ENCODE results near the gene DIP2C. TPM values are rescaled to one million over a fixed set of nuclear protein-coding genes. Genes with fewer than 3 reads are reported as not detected.
"Not testable (repeated sequence)": the region's sequence is repeated elsewhere in the genome, so short reads cannot be mapped to it uniquely, and the experiment has no call there.

The DIP2C gene
- total RNA-seq, 2 experiments from 2014 or later: 0.22 to 0.54 TPM

DNA sequence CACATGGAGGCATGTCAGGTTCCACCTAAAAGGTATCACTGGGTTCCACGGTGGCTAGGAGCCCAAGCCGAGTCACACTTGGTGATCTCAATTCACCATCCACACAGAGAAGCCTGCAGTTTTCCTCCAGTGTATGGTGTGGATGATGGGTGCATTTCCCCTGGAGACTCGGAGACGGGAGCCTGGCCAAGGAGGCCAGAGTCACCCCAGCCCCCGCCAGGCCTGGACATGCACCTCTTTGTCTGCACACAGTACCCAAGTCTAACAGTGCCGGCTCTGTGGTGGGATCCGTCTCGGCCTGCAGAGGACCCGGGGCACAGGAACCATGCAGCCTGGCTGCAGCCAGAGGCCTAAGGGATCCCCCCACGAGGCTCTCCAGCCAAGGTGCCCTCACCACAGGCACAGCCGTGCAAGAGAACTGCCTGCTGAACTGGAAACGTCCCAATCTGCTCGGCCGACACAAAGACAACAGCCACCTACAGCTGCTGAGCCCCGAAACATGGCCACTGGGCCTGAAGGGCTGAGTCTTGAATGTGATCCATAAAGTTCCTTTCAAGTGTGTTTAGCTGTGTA, 75.2 kb downstream of the DIP2C start:
- peaks cover 3% of the 10 kb centered on the region for H3K4me1 Mint-ChIP-seq
- H3K27ac Mint-ChIP-seq: no peak overlapping the region
- H3K27me3 Mint-ChIP-seq: peaks cover 23% of the 10 kb centered on the region
- DNase-seq: no peak
- no peak overlapping the region for H3K4me3 Mint-ChIP-seq
- peaks cover 6% of the 10 kb centered on the region for H3K9me3 Mint-ChIP-seq
- no peaks in the 10 kb centered on the region for H3K36me3 Mint-ChIP-seq

DNA sequence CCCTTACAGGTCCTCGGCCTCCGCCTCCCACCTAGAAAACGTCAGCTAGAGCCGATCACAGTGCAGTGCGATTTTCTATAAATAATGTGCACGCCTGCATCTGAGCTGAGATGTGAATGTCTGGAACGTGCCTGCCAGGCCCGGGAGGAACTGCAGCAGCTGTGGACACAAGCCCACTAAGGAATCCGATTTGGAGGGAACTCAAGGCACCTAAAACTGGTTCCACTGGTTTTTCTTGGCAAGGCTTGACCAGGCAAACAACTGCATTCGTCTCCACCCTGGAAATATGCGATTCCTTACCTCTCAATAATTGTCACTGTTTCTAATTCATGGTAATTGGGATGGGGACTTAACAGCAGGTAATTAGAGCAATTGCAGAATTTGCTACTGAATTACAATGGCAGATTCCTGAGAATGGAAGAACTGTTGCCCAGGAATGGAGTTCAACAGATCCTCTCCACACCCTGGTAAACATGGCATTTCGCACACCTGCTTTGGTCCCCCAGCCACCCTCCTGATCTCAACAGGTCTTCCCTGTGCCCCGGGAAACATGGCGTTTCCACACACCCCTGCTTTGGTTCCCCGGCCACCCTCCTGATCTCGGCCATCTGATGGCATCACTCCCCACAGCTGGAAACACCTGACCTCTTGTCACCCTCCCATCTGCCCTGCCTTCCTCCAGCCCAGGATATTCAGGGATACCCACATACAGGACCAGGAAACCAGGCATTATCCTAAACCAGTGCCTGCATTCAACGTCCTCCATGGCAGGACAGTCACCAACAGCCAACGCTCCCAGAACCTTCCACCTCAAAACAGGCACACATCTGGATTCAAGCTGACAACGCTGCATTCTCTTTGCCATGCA, 76.0 kb downstream of the DIP2C start:
- Mint-ChIP-seq H3K27ac (no peak overlapping the region), H3K4me3 (no peak overlapping the region), H3K9me3 (peaks cover 6% of the 10 kb centered on the region), H3K4me1 (peaks cover 10% of the 10 kb centered on the region), H3K36me3 (no peaks in the 10 kb centered on the region), H3K27me3 (peaks cover 18% of the 10 kb centered on the region)
- no peak for DNase-seq

DNA sequence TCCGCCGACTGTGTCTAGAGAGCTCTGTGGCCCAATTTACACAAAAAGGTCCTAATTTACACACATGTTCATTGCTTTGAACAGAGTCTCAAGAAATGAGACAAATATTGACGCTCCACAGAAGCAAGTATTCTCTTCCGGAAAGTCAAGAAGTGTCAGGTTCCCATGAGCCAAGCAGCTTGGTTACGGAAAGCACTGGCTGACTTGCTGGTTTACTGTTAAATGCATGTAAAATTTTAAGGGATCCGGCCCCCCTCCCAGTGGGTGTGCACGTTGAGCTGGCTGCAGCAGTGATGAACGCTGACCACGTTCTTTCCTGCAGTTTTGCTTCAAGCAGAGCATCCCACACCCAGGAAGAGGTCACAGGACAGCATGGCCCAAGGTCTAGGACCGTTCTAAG, 76.8 kb downstream of the DIP2C start:
- no peak overlapping the region for H3K4me3 Mint-ChIP-seq
- peaks cover 6% of the 10 kb centered on the region for H3K9me3 Mint-ChIP-seq
- peaks cover 11% of the 10 kb centered on the region for H3K27me3 Mint-ChIP-seq
- peaks cover 10% of the 10 kb centered on the region for H3K4me1 Mint-ChIP-seq
- no peaks in the 10 kb centered on the region for H3K36me3 Mint-ChIP-seq
- DNase-seq: no peak
- H3K27ac Mint-ChIP-seq: no peak overlapping the region

DNA sequence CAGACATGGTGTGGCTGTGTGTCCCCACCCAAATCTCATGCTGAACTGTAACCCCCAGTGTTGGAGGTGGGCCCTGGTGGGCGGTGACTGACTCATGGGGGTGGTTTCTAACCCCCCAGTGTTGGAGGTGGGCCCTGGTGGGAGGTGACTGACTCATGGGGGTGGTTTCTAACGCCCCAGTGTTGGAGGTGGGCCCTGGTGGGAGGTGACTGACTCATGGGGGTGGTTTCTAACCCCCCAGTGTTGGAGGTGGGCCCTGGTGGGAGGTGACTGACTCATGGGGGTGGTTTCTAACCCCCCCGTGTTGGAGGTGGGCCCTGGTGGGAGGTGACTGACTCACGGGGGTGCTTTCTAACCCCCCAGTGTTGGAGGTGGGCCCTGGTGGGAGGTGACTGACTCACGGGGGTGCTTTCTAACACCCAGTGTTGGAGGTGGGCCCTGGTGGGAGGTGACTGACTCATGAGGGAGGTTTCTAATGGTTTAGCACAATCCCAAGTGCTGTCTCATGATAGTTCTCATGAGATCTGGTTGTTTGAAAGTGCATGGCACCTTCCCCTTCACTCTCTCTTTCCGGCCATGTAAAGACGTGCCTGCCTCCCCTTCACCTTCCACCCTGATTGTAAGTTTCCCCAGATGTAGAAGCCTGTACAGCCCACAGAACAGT, 78.7 kb downstream of the DIP2C start:
- DNase-seq: peak; percentile 34
- H3K4me1 Mint-ChIP-seq: peaks cover 10% of the 10 kb centered on the region
- H3K27me3 Mint-ChIP-seq, H3K36me3 Mint-ChIP-seq, H3K9me3 Mint-ChIP-seq, H3K4me3 Mint-ChIP-seq, H3K27ac Mint-ChIP-seq: not testable (repeated sequence)

DNA sequence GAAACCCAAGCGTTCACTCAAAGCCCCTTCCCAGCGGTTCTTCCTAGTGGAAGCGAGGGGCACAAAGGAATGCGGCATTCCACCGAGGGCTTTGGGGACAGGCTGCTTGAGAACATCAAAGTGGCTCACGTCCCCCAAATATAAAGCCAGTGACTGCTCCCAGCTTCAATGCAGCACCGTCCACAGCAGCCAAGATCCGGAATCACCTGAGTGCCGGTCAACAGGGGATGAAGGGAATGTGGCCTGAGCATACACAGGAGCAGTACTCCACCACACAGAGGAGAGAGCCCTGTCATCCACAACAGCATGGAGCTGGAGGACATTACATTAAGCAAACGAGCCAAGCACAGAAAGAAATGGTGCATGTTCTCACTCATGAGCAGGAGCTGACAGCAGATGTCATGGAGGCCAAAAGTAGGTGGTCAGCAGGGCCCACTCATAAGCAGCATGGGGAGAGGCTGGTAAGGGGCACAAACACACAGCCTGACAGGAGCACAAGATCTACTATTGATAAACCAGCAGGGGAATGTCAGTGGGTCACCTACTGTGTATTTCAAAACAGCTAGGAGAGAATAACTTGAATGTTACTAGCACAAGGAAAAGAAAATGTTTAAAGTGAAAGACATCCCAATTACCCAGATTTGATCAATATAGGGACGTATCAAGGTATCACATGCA, 79.5 kb downstream of the DIP2C start:
- peaks cover 10% of the 10 kb centered on the region for H3K4me1 Mint-ChIP-seq
- no peaks in the 10 kb centered on the region for H3K36me3 Mint-ChIP-seq
- no peak overlapping the region for H3K27ac Mint-ChIP-seq
- peaks cover 6% of the 10 kb centered on the region for H3K9me3 Mint-ChIP-seq
- H3K4me3 Mint-ChIP-seq: no peak overlapping the region
- DNase-seq: no peak
- no peaks in the 10 kb centered on the region for H3K27me3 Mint-ChIP-seq

DNA sequence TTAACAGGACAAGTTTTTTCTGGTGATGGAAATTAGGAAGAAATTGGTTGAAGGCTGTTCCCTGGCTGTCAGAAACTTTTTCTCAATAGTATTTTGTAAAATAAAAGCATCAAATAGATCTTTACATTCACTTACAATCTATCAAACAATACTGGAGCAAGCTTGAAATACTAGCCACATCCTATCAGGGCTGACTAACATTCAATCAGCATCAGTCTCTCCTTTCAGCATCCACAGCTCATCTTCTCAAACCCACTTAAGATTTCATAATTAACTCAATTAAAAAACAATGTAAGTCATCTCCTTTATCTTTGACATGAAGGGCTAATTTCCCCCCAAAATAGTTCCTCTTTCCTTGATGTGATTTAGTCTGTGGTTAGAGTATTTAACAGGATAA, 80.2 kb downstream of the DIP2C start:
- Mint-ChIP-seq H3K4me3 (no peak overlapping the region), H3K27me3 (no peaks in the 10 kb centered on the region), H3K4me1 (peaks cover 10% of the 10 kb centered on the region), H3K9me3 (peaks cover 6% of the 10 kb centered on the region), H3K36me3 (no peaks in the 10 kb centered on the region), H3K27ac (no peak overlapping the region)
- DNase-seq: no peak

DNA sequence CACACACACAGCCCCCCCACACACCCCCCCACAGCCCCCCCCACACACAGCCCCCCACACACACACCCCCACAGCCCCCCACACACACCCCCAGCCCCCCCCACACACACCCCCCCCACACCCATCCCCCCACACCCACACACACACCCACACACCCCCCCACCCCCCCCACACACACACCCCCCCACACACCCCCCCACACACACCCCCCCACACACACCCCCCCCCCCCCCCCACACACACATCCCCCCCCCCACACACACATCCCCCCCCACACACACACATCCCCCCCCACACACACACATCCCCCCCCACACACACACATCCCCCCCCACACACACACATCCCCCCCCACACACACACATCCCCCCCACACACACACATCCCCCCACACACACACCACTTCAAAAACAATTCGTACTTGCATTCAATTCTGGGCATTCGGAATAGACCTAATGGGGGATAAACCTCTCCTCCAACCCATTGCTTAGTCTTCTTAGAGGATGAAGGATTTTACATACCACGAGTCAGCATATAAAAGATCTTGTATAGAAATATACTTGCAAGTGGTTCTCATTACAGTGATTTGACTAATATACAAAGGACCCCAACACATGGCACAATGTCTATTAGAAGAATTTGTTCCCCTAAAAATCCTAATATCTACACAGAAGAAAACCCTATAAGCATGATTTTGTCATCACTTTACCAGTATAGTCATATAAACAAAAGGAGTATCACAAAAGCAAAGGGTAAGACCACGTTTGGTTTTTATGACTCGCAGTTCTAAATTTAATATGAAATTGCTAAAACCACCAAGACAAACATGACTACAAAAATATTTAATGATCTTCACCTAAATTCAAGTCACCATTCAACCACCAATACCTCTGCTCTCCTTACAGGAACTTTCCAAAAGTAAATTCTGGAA, 80.9 kb downstream of the DIP2C start:
- H3K4me3 Mint-ChIP-seq: no peak overlapping the region
- peaks cover 6% of the 10 kb centered on the region for H3K9me3 Mint-ChIP-seq
- no peak for DNase-seq
- H3K4me1 Mint-ChIP-seq: peaks cover 10% of the 10 kb centered on the region
- no peaks in the 10 kb centered on the region for H3K36me3 Mint-ChIP-seq
- peaks cover 4% of the 10 kb centered on the region for H3K27me3 Mint-ChIP-seq
- no peak overlapping the region for H3K27ac Mint-ChIP-seq

DNA sequence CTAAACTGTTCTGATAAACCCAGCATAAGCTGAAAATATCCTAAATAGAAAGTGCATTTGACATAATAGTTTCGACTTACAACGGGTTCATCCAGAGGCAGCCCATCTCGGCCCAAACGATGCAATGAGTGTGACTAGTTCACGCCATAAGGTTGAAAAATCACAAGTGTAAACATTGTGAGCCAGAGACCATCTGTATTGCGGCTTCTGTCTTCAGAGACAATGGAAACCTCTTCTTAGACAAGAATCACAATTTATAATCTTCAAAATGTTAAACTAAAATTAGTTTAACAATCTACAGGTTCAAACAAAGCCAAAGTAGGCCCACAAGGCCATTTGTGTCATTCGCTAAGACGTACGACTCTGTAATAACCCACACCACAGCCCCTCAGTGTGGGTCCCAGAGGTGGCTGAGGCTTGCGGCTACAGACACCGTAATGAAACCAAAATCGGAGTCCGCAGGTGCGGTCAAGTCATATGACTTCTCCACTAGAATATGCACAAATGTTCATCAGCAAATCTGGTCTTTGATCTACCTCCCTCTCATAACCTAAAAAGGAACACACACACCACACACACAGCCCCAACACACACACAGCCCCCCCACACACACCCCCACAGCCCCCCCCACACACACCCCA, 81.8 kb downstream of the DIP2C start:
- H3K4me3 Mint-ChIP-seq: no peak overlapping the region
- H3K4me1 Mint-ChIP-seq: peaks cover 10% of the 10 kb centered on the region
- no peak overlapping the region for H3K27ac Mint-ChIP-seq
- H3K9me3 Mint-ChIP-seq: peaks cover 6% of the 10 kb centered on the region
- no peaks in the 10 kb centered on the region for H3K36me3 Mint-ChIP-seq
- DNase-seq: no peak
- H3K27me3 Mint-ChIP-seq: peaks cover 4% of the 10 kb centered on the region

DNA sequence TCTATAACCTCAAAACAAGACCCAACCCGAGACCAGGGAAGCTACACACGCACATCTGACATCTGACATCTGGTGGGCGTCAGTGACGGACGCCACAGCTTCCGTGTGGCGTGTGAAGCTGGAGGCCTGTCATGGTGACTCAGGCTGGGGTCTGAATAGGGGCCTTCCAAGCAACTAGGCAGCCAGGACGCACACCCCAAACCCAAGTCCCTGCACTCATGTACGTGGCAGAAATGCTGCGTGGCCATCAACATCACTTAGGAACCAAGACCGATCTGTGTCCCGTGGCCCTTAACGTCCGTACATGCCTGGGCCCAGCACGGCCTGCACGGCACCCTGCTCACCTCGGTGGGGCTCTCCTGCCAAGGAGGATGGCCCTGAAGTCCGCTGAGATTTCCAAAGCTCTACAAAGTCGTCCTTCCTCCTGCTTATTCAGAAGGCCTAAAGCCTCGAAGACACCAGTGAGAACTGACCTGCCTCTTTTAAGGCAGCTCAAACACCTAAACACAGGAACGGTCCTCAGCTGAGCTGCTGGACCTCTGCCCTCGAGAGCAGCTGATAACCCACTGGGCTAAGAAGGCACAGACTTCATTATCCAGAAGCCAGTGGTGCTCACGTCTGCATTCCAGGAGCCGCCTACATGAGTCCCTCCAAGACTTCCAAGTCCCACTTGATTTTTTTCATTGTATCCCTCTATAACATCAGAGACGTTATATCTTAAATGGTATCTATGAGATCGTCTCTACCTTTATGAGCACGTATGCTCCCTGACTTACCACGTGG, 82.5 kb downstream of the DIP2C start:
- Mint-ChIP-seq H3K4me1 (peaks cover 10% of the 10 kb centered on the region), H3K36me3 (no peaks in the 10 kb centered on the region), H3K27me3 (peaks cover 9% of the 10 kb centered on the region), H3K27ac (no peak overlapping the region), H3K9me3 (peaks cover 6% of the 10 kb centered on the region), H3K4me3 (no peak overlapping the region)
- DNase-seq: no peak

DNA sequence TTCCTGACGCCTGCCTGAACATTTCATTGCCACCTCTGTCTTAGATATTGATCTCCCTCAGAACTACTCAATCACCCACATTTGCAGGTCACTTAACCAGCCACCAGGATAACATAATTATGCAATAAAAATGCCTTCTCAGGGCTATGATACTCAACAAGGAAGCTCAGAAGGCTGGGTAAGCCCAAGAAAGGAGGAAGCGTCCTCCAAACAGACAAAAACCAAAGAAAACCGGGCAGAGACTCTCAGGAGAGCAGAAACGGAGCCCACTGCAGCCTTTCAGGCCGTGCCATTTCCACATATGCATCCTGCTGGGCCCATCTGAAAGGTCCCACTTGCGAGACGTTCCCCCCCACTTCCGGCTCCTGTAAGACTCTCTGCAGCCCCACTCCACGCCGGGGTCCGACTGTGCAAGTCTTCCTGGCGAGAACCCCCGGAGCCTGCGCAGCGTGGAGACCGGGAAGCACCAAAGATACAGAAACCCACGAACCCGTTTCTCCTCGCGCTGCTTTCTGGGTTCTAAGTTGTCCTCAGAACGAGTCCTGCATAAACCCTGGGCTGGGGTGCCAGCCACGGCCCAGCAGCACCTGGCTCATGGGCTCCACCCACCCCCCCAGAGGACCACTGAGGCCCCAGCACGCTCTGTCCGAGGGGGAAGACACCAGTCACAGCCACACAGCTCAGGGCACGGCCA, 83.7 kb downstream of the DIP2C start:
- Mint-ChIP-seq H3K9me3 (peaks cover 2% of the 10 kb centered on the region), H3K4me1 (peaks cover 8% of the 10 kb centered on the region), H3K27me3 (peaks cover 9% of the 10 kb centered on the region), H3K4me3 (no peak overlapping the region), H3K36me3 (no peaks in the 10 kb centered on the region), H3K27ac (no peak overlapping the region)
- no peak for DNase-seq

DNA sequence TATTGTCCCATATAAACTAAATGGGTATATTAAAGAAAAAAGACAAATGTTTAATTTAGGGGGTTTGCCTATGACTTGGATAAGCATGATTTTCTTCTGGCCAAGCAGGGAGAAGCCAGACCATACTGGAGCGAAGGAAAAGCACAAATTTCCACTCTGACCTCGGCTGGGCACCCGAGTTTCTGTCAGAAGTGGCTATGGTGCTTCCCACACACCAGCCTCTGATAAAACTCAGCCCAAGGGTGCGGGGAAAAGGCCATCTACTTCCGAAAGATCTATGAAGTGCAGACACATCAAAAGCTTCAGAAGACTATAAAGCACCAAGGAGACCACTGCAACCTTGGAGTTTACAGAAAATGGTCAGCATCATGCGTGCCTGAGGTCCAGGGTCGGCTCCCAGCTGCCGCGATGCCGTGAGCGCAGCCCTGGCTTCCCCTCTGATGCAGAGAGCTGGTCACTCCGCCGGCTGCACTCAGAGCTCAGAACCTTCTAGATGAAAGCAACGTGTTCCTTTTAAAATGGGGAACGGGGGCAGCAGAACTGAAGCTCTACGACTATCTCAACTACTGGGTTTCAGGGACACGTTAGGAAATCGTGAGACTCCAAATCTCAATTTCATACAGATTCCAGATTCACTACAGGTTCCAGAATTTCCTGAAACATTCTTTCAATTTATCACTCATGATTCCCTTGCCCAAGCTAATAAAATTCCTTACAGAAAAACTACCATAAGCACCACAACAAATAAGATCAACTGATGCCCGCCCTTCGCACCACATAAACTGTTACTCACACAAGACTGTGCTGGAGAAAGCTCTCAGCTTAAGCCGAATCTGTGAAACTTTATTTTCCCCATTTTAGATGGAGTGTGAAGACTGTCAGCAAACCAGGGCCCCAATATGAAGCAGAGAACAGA, 84.5 kb downstream of the DIP2C start:
- peaks cover 8% of the 10 kb centered on the region for H3K4me1 Mint-ChIP-seq
- no peaks in the 10 kb centered on the region for H3K9me3 Mint-ChIP-seq
- DNase-seq: no peak
- no peak overlapping the region for H3K27ac Mint-ChIP-seq
- no peaks in the 10 kb centered on the region for H3K36me3 Mint-ChIP-seq
- peaks cover 9% of the 10 kb centered on the region for H3K27me3 Mint-ChIP-seq
- H3K4me3 Mint-ChIP-seq: no peak overlapping the region

DNA sequence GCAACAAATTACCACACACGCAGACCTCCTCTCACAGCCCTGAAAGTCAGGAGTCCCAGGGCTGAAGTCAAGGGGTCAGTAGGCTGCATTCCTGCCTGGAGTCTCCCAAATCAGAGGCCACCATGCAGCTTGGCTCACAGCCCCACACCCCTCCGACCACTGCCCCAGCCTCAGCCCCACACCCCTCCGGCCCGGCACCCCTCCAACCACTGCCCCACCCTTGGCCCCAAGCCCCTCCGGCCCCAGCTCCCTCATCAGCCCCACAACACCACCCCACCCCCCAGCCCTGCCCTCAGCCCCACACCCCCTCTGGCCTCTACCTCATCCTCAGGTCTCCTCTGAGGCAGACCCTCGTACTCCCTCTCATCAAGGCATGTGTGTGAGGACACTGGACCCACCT, 85.7 kb downstream of the DIP2C start:
- Mint-ChIP-seq H3K4me3 (no peak overlapping the region), H3K27me3 (peaks cover 9% of the 10 kb centered on the region), H3K9me3 (no peaks in the 10 kb centered on the region), H3K36me3 (no peaks in the 10 kb centered on the region), H3K4me1 (peaks cover 2% of the 10 kb centered on the region), H3K27ac (no peak overlapping the region)
- no peak for DNase-seq
